Measurements from ENCODE around the gene GALNTL6.
A peak's percentile ranks its signal among the peaks of the same experiment; 100 is the strongest.

GALNTL6 gene

GRCh38 chr4:172177382-172177781, 364.2 kb downstream of the GALNTL6 start:
- Histone ChIP-seq H2BK120ac (ENCODE audit: low read depth, low read length) (no peak overlapping the region), H3K79me1 (replicated peaks; ENCODE audit: low read length, poor library complexity, severe bottlenecking) (no peaks in the 10 kb centered on the region), H3K4me2 (ENCODE audit: low read length, poor library complexity, severe bottlenecking) (no peak overlapping the region), H3K4me3 (ENCODE audit: insufficient read depth in 1 of 2, low read depth in 1 of 2, low read length in 2 of 2) (no peak overlapping the region), H2BK5ac (ENCODE audit: low read depth, low read length, poor library complexity, severe bottlenecking) (no peak overlapping the region), H3K4me1 (ENCODE audit: control insufficient read depth, insufficient read depth, low read depth, low read length) (no peaks in the 10 kb centered on the region), H3K4ac (ENCODE audit: low read depth in 1 of 2, low read length in 2 of 2) (no peak overlapping the region), H3K14ac (ENCODE audit: low read length in 2 of 2) (no peak overlapping the region), H3K18ac (ENCODE audit: low read depth in 1 of 2, low read length in 2 of 2) (no peak overlapping the region), H2AK5ac (ENCODE audit: low read length, severe bottlenecking) (no peak overlapping the region), H2BK12ac (ENCODE audit: low read length in 2 of 2) (no peak overlapping the region), H4K8ac (ENCODE audit: low read length) (no peak overlapping the region), H3K36me3 (ENCODE audit: control insufficient read depth in 1 of 2, insufficient read depth in 2 of 2, low read depth in 1 of 2, low read length in 2 of 2) (no peaks in the 10 kb centered on the region), H4K91ac (ENCODE audit: low read length) (no peak overlapping the region), H2AFZ (ENCODE audit: low read depth, low read length) (no peak overlapping the region), H3K9me3 (ENCODE audit: control insufficient read depth, low read length) (no peaks in the 10 kb centered on the region), H3K9ac (ENCODE audit: low read length) (no peak overlapping the region), H3K27ac (ENCODE audit: low read length, poor library complexity, severe bottlenecking) (no peak overlapping the region), H3K27me3 (ENCODE audit: control insufficient read depth in 1 of 2, insufficient read depth in 1 of 2, low read length in 2 of 2) (no peaks in the 10 kb centered on the region), H3K23ac (ENCODE audit: low read length in 2 of 2) (no peak overlapping the region), H2BK15ac (ENCODE audit: low read depth, poor library complexity, severe bottlenecking) (no peak overlapping the region)
- DNase-seq = no peak

GRCh38 chr4:172188248-172188988, 375.2 kb downstream of the GALNTL6 start:
- no peak for DNase-seq
- Histone ChIP-seq H3K23ac (ENCODE audit: low read length in 2 of 2) (no peak overlapping the region), H3K4me2 (ENCODE audit: low read length, poor library complexity, severe bottlenecking) (no peak overlapping the region), H3K9ac (ENCODE audit: low read length) (no peak overlapping the region), H2AK5ac (ENCODE audit: low read length, severe bottlenecking) (no peak overlapping the region), H2BK15ac (ENCODE audit: low read depth, poor library complexity, severe bottlenecking) (no peak overlapping the region), H2BK5ac (ENCODE audit: low read depth, low read length, poor library complexity, severe bottlenecking) (no peak overlapping the region), H3K4me3 (ENCODE audit: insufficient read depth in 1 of 2, low read depth in 1 of 2, low read length in 2 of 2) (no peak overlapping the region), H3K4ac (ENCODE audit: low read depth in 1 of 2, low read length in 2 of 2) (no peak overlapping the region), H4K91ac (ENCODE audit: low read length) (no peak overlapping the region), H2BK120ac (ENCODE audit: low read depth, low read length) (no peak overlapping the region), H3K27ac (ENCODE audit: low read length, poor library complexity, severe bottlenecking) (no peak overlapping the region), H3K36me3 (ENCODE audit: control insufficient read depth in 1 of 2, insufficient read depth in 2 of 2, low read depth in 1 of 2, low read length in 2 of 2) (no peaks in the 10 kb centered on the region), H3K14ac (ENCODE audit: low read length in 2 of 2) (no peak overlapping the region), H3K9me3 (ENCODE audit: control insufficient read depth, low read length) (no peaks in the 10 kb centered on the region), H3K79me1 (replicated peaks; ENCODE audit: low read length, poor library complexity, severe bottlenecking) (no peaks in the 10 kb centered on the region), H3K18ac (ENCODE audit: low read depth in 1 of 2, low read length in 2 of 2) (no peak overlapping the region), H2BK12ac (ENCODE audit: low read length in 2 of 2) (no peak overlapping the region), H3K4me1 (ENCODE audit: control insufficient read depth, insufficient read depth, low read depth, low read length) (no peaks in the 10 kb centered on the region), H2AFZ (ENCODE audit: low read depth, low read length) (no peak overlapping the region), H4K8ac (ENCODE audit: low read length) (no peak overlapping the region), H3K27me3 (ENCODE audit: control insufficient read depth in 1 of 2, insufficient read depth in 1 of 2, low read length in 2 of 2) (no peaks in the 10 kb centered on the region)
- 79% methylated on average over 4 of the region's 6 CpGs for WGBS

DNA sequence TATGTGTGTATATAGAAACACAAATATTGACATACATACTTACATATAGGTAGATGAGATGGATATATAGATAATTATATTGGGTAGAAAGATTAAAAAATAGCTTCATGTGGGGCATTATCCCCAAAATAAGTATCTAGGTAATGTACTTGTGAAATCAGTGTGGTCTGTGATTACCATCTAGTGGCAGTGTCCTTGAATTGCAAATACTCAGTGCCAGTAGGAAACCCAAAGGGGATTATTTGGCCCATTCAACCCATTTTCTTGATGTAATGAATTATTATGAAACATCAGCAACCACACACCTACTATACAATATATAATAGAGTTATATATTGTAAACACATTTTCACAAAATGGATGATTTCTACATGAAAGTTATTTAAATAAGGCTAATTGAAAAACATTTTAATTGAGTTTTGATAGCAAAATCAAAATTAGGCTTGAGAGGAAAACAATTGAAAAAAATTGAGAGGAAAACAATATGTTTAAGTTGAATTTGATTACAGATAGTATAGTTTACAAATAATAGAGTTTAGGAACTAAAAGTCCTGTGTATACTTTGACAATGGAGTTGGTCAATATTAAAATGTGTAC, 389.4 kb downstream of the GALNTL6 start:
- no peak overlapping the region for H2BK5ac ChIP-seq (ENCODE audit: low read depth, low read length, poor library complexity, severe bottlenecking)

DNA sequence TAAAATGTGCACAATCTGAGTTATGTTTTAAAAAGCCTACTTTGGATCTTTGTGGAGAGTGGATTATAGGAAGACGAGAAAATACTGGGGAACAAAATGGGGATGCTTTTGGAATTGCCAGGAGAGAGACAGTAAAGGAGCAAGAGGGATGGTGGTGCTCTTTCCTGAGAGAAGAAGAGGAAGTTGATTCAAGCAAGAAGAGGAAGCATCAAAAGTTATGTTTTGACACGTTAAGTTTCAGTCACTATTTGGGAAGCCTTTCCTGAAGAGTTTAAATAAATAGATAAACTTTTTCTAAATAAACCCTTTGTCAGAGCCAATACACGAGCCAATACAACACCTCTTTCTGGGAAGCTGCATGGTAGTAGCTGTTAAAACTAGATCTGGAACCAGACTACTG, 394.1 kb downstream of the GALNTL6 start:
- Histone ChIP-seq H2AFZ (ENCODE audit: low read depth, low read length) (no peak overlapping the region), H3K4ac (ENCODE audit: low read depth in 1 of 2, low read length in 2 of 2) (no peak overlapping the region), H2AK5ac (ENCODE audit: low read length, severe bottlenecking) (no peak overlapping the region), H2BK120ac (ENCODE audit: low read depth, low read length) (no peak overlapping the region), H3K27me3 (ENCODE audit: control insufficient read depth in 1 of 2, insufficient read depth in 1 of 2, low read length in 2 of 2) (no peaks in the 10 kb centered on the region), H3K9ac (ENCODE audit: low read length) (no peak overlapping the region), H2BK12ac (ENCODE audit: low read length in 2 of 2) (no peak overlapping the region), H3K4me2 (ENCODE audit: low read length, poor library complexity, severe bottlenecking) (no peak overlapping the region), H3K18ac (ENCODE audit: low read depth in 1 of 2, low read length in 2 of 2) (no peak overlapping the region), H3K36me3 (ENCODE audit: control insufficient read depth in 1 of 2, insufficient read depth in 2 of 2, low read depth in 1 of 2, low read length in 2 of 2) (no peaks in the 10 kb centered on the region), H4K8ac (ENCODE audit: low read length) (no peak overlapping the region), H3K27ac (ENCODE audit: low read length, poor library complexity, severe bottlenecking) (no peak overlapping the region), H3K23ac (ENCODE audit: low read length in 2 of 2) (no peak overlapping the region), H3K79me1 (replicated peaks; ENCODE audit: low read length, poor library complexity, severe bottlenecking) (no peaks in the 10 kb centered on the region), H3K4me3 (ENCODE audit: insufficient read depth in 1 of 2, low read depth in 1 of 2, low read length in 2 of 2) (no peak overlapping the region), H2BK5ac (ENCODE audit: low read depth, low read length, poor library complexity, severe bottlenecking) (no peak overlapping the region), H3K4me1 (ENCODE audit: control insufficient read depth, insufficient read depth, low read depth, low read length) (no peaks in the 10 kb centered on the region), H3K14ac (ENCODE audit: low read length in 2 of 2) (no peak overlapping the region), H3K9me3 (ENCODE audit: control insufficient read depth, low read length) (no peaks in the 10 kb centered on the region), H4K91ac (ENCODE audit: low read length) (no peak overlapping the region), H2BK15ac (ENCODE audit: low read depth, poor library complexity, severe bottlenecking) (no peak overlapping the region)
- 88% methylated on average over 2 of the region's 3 CpGs for WGBS
- no peak for DNase-seq

More for the DNA sequence above, 389.4 kb downstream of the GALNTL6 start:
- DNase-seq = peak; percentile 55
- Histone ChIP-seq H3K18ac (ENCODE audit: low read depth in 1 of 2, low read length in 2 of 2) (no peak overlapping the region), H2BK15ac (ENCODE audit: low read depth, poor library complexity, severe bottlenecking) (no peak overlapping the region), H2BK12ac (ENCODE audit: low read length in 2 of 2) (no peak overlapping the region), H2AFZ (ENCODE audit: low read depth, low read length) (no peak overlapping the region), H3K79me1 (replicated peaks; ENCODE audit: low read length, poor library complexity, severe bottlenecking) (no peaks in the 10 kb centered on the region), H4K91ac (ENCODE audit: low read length) (no peak overlapping the region), H3K23ac (ENCODE audit: low read length in 2 of 2) (no peak overlapping the region), H3K14ac (ENCODE audit: low read length in 2 of 2) (no peak overlapping the region), H3K4ac (ENCODE audit: low read depth in 1 of 2, low read length in 2 of 2) (no peak overlapping the region), H3K27me3 (ENCODE audit: control insufficient read depth in 1 of 2, insufficient read depth in 1 of 2, low read length in 2 of 2) (no peaks in the 10 kb centered on the region), H3K36me3 (ENCODE audit: control insufficient read depth in 1 of 2, insufficient read depth in 2 of 2, low read depth in 1 of 2, low read length in 2 of 2) (no peaks in the 10 kb centered on the region), H3K27ac (ENCODE audit: low read length, poor library complexity, severe bottlenecking) (no peak overlapping the region), H2AK5ac (ENCODE audit: low read length, severe bottlenecking) (no peak overlapping the region), H2BK120ac (ENCODE audit: low read depth, low read length) (no peak overlapping the region), H3K4me1 (ENCODE audit: control insufficient read depth, insufficient read depth, low read depth, low read length) (no peaks in the 10 kb centered on the region), H3K9me3 (ENCODE audit: control insufficient read depth, low read length) (no peaks in the 10 kb centered on the region), H3K9ac (ENCODE audit: low read length) (no peak overlapping the region), H3K4me3 (ENCODE audit: insufficient read depth in 1 of 2, low read depth in 1 of 2, low read length in 2 of 2) (no peak overlapping the region), H3K4me2 (ENCODE audit: low read length, poor library complexity, severe bottlenecking) (no peak overlapping the region), H4K8ac (ENCODE audit: low read length) (no peak overlapping the region)
